ENCODE data around the gene PSTPIP2.

Gene PSTPIP2

GRCh38 chr18:45938488-45938935, 133.5 kb downstream of the PSTPIP2 start:
- Histone ChIP-seq H3K27me3 (ENCODE audit: insufficient read depth, poor library complexity, severe bottlenecking) (no peaks in the 10 kb centered on the region), H3K4me3 (replicated peaks; ENCODE audit: insufficient read depth, low read length) (no peak overlapping the region), H3K27ac (replicated peaks) (no peak overlapping the region)
- DNase-seq (ENCODE audit: low read depth in 1 of 2, low spot score in 1 of 2), result no peak
- no peak for TF ChIP-seq POLR2AphosphoS5 (IDR thresholded peaks at IDR 0.05; ENCODE audit: low read depth)
- TF ChIP-seq SPI1 (IDR thresholded peaks at IDR 0.05; ENCODE audit: borderline replicate concordance, low read depth), result no peak
- no peak for TF ChIP-seq GABPA (IDR thresholded peaks at IDR 0.05; ENCODE audit: low read depth)
- no peak for TF ChIP-seq CTCF (IDR thresholded peaks at IDR 0.05; ENCODE audit: insufficient read depth, low read length)
- TF ChIP-seq, protein P1, sequence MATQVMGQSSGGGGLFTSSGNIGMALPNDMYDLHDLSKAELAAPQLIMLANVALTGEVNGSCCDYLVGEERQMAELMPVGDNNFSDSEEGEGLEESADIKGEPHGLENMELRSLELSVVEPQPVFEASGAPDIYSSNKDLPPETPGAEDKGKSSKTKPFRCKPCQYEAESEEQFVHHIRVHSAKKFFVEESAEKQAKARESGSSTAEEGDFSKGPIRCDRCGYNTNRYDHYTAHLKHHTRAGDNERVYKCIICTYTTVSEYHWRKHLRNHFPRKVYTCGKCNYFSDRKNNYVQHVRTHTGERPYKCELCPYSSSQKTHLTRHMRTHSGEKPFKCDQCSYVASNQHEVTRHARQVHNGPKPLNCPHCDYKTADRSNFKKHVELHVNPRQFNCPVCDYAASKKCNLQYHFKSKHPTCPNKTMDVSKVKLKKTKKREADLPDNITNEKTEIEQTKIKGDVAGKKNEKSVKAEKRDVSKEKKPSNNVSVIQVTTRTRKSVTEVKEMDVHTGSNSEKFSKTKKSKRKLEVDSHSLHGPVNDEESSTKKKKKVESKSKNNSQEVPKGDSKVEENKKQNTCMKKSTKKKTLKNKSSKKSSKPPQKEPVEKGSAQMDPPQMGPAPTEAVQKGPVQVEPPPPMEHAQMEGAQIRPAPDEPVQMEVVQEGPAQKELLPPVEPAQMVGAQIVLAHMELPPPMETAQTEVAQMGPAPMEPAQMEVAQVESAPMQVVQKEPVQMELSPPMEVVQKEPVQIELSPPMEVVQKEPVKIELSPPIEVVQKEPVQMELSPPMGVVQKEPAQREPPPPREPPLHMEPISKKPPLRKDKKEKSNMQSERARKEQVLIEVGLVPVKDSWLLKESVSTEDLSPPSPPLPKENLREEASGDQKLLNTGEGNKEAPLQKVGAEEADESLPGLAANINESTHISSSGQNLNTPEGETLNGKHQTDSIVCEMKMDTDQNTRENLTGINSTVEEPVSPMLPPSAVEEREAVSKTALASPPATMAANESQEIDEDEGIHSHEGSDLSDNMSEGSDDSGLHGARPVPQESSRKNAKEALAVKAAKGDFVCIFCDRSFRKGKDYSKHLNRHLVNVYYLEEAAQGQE (IDR thresholded peaks at IDR 0.05; ENCODE audit: insufficient replicate concordance, low read depth), result no peak

DNA sequence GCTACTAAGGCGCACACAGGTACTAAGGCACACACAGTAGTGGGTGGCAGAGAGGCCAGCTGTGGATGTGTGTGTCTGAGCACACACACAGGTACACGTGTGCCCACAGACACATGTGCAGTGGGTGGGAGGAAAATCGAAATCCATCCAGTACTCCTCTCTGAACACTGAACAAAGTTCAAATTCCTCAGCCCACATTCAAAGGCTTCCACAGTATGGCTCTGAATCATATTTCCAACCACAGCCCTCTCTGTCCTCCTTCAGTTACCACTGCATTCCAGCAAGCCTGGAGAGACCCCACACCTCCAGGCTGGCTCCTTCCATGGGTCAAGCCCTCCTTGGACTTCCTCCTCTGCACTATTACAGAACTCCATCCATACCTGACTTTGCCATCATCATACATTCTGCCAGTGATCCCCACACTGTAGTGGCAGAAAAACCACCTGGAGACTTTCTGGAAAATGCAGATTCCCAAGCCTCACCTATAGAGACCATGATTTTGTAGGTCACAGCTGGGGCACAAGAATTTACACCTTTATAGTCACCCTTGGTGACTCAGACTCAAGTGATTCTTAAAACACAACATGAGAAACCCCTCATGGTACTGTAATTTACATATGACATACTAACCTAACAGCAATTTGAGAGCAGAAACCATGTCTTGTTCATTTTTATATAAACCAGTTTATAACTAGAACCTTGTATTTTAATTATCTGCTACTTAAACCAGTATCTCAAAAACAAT, 136.3 kb downstream of the PSTPIP2 start:
- H3K27ac ChIP-seq (replicated peaks), result no peak overlapping the region
- no peak for DNase-seq (ENCODE audit: low read depth in 1 of 2, low spot score in 1 of 2)
- no peaks in the 10 kb centered on the region for H3K27me3 ChIP-seq (ENCODE audit: insufficient read depth, poor library complexity, severe bottlenecking)
- no peak for TF ChIP-seq GABPA (IDR thresholded peaks at IDR 0.05; ENCODE audit: low read depth)
- TF ChIP-seq SPI1 (IDR thresholded peaks at IDR 0.05; ENCODE audit: borderline replicate concordance, low read depth), result no peak
- TF ChIP-seq CTCF (IDR thresholded peaks at IDR 0.05; ENCODE audit: insufficient read depth, low read length), result no peak
- TF ChIP-seq, protein P1 (IDR thresholded peaks at IDR 0.05; ENCODE audit: insufficient replicate concordance, low read depth), result no peak
- TF ChIP-seq POLR2AphosphoS5 (IDR thresholded peaks at IDR 0.05; ENCODE audit: low read depth), result no peak
- H3K4me3 ChIP-seq (replicated peaks; ENCODE audit: insufficient read depth, low read length), result no peak overlapping the region

Data from HL-60 (cell line).